HG02870 (cell line): ENCODE measurements around the gene TC2N.
"Not testable (repeated sequence)": the region's sequence is repeated elsewhere in the genome, so short reads cannot be mapped to it uniquely, and the experiment has no call there.

Source experiments
- ATAC-seq: cut with Tn5 transposase; IDR thresholded peaks from one replicate; pipeline ENCODE4 v1.9.1; 2021; ENCODE audit warnings: mild to moderate bottlenecking, moderate library complexity; ENCODE audit not compliant: unreplicated experiment

Gene TC2N

GRCh38 chr14:91835197-91835919 is 32.0 kb downstream of the TC2N start:
- ATAC-seq: no peak

- no peak for ATAC-seq
These were observed 32.8 kb downstream of the TC2N start for GRCh38 chr14:91834571-91834970.

GRCh38 chr14:91831337-91831736 is 36.0 kb downstream of the TC2N start:
- no peak for ATAC-seq

- peak; percentile 86 for ATAC-seq
These were observed 36.6 kb downstream of the TC2N start for GRCh38 chr14:91830777-91831176.

GRCh38 chr14:91829511-91829910 is 37.8 kb downstream of the TC2N start:
- no peak for ATAC-seq

- no peak for ATAC-seq
These were observed 39.6 kb downstream of the TC2N start for GRCh38 chr14:91827746-91828145.

- peak; percentile 74 for ATAC-seq
These were observed 49.6 kb downstream of the TC2N start for GRCh38 chr14:91817566-91818325.

- ATAC-seq: no peak
These were observed 53.0 kb downstream of the TC2N start for GRCh38 chr14:91814317-91814716.

GRCh38 chr14:91810699-91811098 is 56.6 kb downstream of the TC2N start:
- ATAC-seq: no peak

- no peak for ATAC-seq
These were observed 60.6 kb downstream of the TC2N start for GRCh38 chr14:91806716-91807115.

- ATAC-seq: not testable (repeated sequence)
These were observed 61.2 kb downstream of the TC2N start for GRCh38 chr14:91806094-91806493.

GRCh38 chr14:91805659-91806058 is 61.7 kb downstream of the TC2N start:
- no peak for ATAC-seq

- no peak for ATAC-seq
These were observed 66.0 kb downstream of the TC2N start for GRCh38 chr14:91801358-91801757.

- no peak for ATAC-seq
These were observed 70.6 kb downstream of the TC2N start for GRCh38 chr14:91796617-91797347.

GRCh38 chr14:91793704-91794103 is 73.6 kb downstream of the TC2N start:
- no peak for ATAC-seq

- no peak for ATAC-seq
These were observed 81.1 kb downstream of the TC2N start for GRCh38 chr14:91786188-91786587.

GRCh38 chr14:91780452-91780851 is 86.9 kb downstream of the TC2N start:
- ATAC-seq: no peak

GRCh38 chr14:91778217-91778616 is 89.1 kb downstream of the TC2N start:
- ATAC-seq: no peak

GRCh38 chr14:91774140-91775096 is 92.9 kb downstream of the TC2N start:
- no peak for ATAC-seq

- ATAC-seq: no peak
These were observed 97.2 kb downstream of the TC2N start for GRCh38 chr14:91770185-91770584.
